Measurements from ENCODE around the gene ZNF467.

ZNF467 gene, protein sequence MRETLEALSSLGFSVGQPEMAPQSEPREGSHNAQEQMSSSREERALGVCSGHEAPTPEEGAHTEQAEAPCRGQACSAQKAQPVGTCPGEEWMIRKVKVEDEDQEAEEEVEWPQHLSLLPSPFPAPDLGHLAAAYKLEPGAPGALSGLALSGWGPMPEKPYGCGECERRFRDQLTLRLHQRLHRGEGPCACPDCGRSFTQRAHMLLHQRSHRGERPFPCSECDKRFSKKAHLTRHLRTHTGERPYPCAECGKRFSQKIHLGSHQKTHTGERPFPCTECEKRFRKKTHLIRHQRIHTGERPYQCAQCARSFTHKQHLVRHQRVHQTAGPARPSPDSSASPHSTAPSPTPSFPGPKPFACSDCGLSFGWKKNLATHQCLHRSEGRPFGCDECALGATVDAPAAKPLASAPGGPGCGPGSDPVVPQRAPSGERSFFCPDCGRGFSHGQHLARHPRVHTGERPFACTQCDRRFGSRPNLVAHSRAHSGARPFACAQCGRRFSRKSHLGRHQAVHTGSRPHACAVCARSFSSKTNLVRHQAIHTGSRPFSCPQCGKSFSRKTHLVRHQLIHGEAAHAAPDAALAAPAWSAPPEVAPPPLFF

GRCh38 chr7:149773446-149774236 is at the start of gene ZNF467:
Gene ZNF467, minus strand, starts transcription at chr7:149773588. Its CDS starts 2,556 bp downstream, at chr7:149771032.
- peak; percentile 39 for DNase-seq

GRCh38 chr7:149822353-149822943 is 49.1 kb upstream of the ZNF467 start:
- DNase-seq = no peak

- no peak for DNase-seq
These were observed 48.1 kb upstream of the ZNF467 start for GRCh38 chr7:149821191-149822148.

- no peak for DNase-seq
These were observed 47.3 kb upstream of the ZNF467 start for GRCh38 chr7:149820622-149821190.

- DNase-seq = no peak
These were observed 46.6 kb upstream of the ZNF467 start for GRCh38 chr7:149819961-149820340.

GRCh38 chr7:149819141-149819960 is 46.0 kb upstream of the ZNF467 start:
- DNase-seq = no peak

DNA sequence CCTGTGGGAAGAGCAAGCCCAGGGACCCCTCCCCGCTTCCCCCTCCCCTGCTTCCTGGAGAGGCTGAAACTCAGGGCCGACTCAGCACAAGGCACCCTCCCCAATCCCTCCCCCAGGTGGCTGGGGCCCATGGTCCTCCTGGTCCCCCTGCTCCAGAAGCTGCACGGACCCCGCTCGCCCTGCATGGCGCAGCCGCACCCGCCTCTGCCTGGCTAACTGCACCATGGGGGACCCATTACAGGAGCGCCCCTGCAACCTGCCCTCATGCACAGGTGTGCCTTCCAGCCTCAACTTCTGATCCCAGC is 45.1 kb upstream of the ZNF467 start:
- no peak for DNase-seq

- DNase-seq = no peak
These were observed 44.6 kb upstream of the ZNF467 start for GRCh38 chr7:149817836-149818535.

GRCh38 chr7:149817301-149817771 is 43.9 kb upstream of the ZNF467 start:
- no peak for DNase-seq

DNA sequence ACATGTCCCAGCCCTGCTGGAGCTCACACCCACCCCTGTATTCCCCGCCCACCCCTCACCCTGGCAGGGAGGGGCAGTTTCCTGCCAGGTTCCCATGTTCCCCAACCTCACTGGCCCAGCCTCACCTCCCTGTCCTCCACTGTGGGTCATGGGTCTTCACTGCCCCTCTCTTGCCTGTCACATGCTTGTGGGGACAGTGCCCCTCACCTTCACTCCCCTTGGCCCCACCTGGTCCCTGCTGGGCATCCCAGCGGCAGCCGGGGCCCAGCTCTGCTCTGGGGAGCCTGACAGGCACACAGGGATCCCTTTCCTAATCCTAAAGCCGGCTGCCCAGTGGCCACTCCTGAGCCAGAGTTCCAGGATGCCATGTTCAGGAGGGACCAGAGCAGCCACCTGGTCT is 43.4 kb upstream of the ZNF467 start:
- DNase-seq = no peak

GRCh38 chr7:149816267-149816751 is 42.9 kb upstream of the ZNF467 start:
- DNase-seq = no peak

DNA sequence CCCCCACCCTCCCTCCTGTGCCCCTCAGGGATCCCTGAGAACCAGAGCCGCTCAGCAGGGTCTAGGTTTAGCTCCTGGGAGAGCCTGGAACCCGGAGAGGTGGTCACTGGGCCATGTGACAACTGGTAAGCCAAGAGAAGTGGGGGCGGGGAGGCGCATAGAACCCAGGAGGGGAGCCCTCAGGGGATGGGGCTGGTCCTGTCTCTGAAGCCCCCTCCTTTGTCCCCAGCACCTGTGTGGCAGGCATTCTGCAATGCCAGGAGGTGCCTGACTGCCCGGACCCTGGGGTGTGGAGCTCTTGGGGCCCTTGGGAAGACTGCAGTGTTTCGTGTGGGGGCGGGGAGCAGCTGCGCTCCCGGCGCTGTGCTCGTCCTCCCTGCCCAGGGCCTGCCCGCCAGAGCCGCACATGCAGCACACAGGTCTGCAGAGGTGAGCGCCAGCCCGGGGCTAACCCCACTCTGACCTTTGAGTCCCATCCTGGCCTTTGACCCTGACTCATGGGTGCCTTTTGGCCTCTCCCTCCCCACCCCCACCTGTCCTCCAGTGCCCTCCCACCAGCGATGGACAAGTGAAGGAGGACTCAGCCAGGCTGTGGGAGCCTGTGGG is 42.4 kb upstream of the ZNF467 start:
- no peak for DNase-seq

DNA sequence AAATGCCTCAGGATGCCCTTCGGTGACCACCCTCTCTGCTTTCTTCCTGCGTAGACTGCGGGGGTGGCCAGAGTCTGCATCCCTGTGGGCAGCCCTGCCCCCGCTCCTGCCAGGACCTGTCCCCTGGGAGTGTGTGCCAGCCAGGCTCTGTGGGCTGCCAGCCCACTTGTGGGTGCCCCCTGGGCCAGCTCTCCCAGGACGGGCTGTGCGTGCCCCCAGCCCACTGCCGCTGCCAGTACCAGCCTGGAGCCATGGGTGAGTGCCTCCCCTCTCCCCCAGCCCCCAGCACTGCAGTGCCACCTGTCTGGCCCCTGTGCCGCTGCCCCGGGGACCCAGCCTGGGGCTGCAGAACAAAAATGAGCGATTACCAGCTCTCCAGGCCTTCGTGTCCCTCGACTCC is 41.7 kb upstream of the ZNF467 start:
- no peak for DNase-seq

DNA sequence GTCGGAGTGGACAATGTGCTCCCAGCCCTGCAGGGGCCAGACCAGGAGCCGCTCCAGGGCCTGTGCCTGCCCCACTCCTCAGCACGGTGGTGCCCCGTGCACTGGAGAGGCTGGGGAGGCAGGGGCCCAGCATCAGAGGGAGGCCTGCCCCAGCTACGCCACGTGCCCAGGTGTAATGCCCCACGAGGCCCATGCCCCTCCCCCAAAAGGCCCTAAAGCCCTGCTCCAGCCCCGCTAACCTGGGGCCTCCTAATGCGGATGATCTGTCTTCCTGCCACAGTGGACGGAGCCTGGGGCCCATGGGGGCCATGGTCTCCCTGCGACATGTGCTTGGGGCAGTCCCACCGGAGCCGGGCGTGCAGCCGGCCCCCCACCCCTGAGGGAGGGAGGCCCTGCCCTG is 41.1 kb upstream of the ZNF467 start:
- DNase-seq = no peak

DNA sequence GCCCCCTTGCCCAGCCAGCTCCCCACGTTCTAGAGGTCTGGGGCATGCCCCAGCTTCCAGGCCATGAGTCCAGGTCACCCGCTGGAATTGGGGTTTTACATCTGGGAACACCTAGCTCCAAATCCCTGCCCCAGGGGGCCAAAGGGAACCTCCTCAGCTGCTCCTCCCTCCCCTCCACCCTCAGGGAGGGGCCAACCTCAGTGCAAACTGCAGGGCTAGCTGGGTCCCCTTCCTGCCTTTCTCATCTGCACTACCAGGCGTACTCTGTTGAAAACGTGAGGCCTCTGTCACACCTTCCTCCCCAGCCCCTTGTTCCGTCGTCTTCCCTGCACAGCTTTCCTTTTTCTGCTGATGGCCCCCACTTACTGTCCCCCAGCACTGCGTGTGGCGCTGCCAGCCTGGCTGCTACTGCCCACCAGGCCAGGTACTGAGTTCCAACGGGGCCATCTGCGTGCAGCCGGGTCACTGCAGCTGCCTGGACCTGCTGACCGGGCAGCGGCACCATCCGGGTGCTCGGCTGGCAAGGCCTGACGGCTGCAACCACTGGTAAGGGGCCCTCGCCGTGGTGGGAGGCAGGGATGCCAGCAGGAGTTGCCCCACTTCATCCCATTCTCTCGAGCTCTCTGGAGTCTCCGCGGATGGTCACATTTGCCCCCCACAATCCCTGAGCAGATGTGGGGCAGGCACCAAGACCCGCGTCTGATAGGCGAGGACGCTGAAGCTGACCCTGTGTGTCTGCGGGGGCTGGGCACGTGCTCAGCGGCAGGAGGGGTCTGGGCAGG is 40.1 kb upstream of the ZNF467 start:
- DNase-seq = no peak

- no peak for DNase-seq
These were observed 38.6 kb upstream of the ZNF467 start for GRCh38 chr7:149811831-149812490.

GRCh38 chr7:149811221-149811620 is 37.8 kb upstream of the ZNF467 start:
- no peak for DNase-seq

GRCh38 chr7:149809215-149809614 is 35.8 kb upstream of the ZNF467 start:
- no peak for DNase-seq

All from stimulated activated CD4-positive, alpha-beta T cell treated with anti-CD3 and anti-CD28 coated beads, Interleukin-15, amount 100 ng/mL, for 24 hours (primary cell).